ENCODE data around the gene KAT5.
"Not testable (repeated sequence)": the region's sequence is repeated elsewhere in the genome, so short reads cannot be mapped to it uniquely, and the experiment has no call there.

Gene KAT5

GRCh38 chr11:65762169-65762568 lies 50.1 kb downstream of the KAT5 start:
- FAIRE-seq = not testable (repeated sequence)

GRCh38 chr11:65762816-65763215 lies 50.8 kb downstream of the KAT5 start:
- not testable (repeated sequence) for FAIRE-seq

GRCh38 chr11:65764434-65764833 lies 52.4 kb downstream of the KAT5 start:
- FAIRE-seq = no peak

- FAIRE-seq = no peak
Observed at GRCh38 chr11:65766535-65766934, 54.5 kb downstream of the KAT5 start.

GRCh38 chr11:65767406-65767805 lies 55.4 kb downstream of the KAT5 start:
- FAIRE-seq = no peak

GRCh38 chr11:65767806-65768205 lies 55.8 kb downstream of the KAT5 start:
- not testable (repeated sequence) for FAIRE-seq

All from TTC549 (cell line).